A673 (cell line): ENCODE measurements around the gene XPNPEP2. TPM values are rescaled to one million over a fixed set of nuclear protein-coding genes. Genes with fewer than 3 reads are reported as not detected.

Experiments used
- BruUV-seq: library from RNA; stranded (reverse); fragments of 400-500 nt; replicated peaks from 2 replicates; lab custom pipeline; 2021; lab: Mats Ljungman, UMichigan
- CTCF ChIA-PET: fragments of 300-600 bp; sonication (Branson Sonifier 250); formaldehyde crosslinking; loops from one replicate; lab custom pipeline; 2022; ENCODE audit warnings: antibody characterized with exemption; lab: Charles Lee
- POLR2A ChIA-PET: fragments of 300-600 bp; sonication (Branson Sonifier 250); formaldehyde crosslinking; loops from one replicate; lab custom pipeline; 2022; ENCODE audit warnings: antibody characterized with exemption; ENCODE audit not compliant: low non-redundant PET; lab: Charles Lee
- DNase-seq: peaks from one replicate; pipeline ENCODE4 v3.0.0-alpha.2; 2015; ENCODE audit warnings: low spot score
- H3K27ac ChIP-seq: fragments of 200-600 bp; sonication (generic); 2 replicates; pipeline ENCODE4 v1.5.1; 2016; ENCODE audit warnings: mixed run types, low read depth, mild to moderate bottlenecking, mixed read lengths, antibody characterized with exemption, low read length; ENCODE audit not compliant: poor library complexity, severe bottlenecking
- H3K27me3 ChIP-seq: fragments of 200-600 bp; sonication (generic); replicated peaks from 2 replicates; pipeline ENCODE4 v1.6.1; 2017; ENCODE audit warnings: mixed run types, low read depth, mild to moderate bottlenecking, mixed read lengths, antibody characterized with exemption, low read length; ENCODE audit not compliant: insufficient read depth, poor library complexity
- H3K36me3 ChIP-seq: fragments of 200-600 bp; sonication (generic); 2 replicates; pipeline ENCODE4 v1.6.1; 2016; ENCODE audit warnings: mixed run types, mild to moderate bottlenecking, mixed read lengths, antibody characterized with exemption, low read length; ENCODE audit not compliant: insufficient read depth, poor library complexity, severe bottlenecking
- H3K4me1 ChIP-seq: fragments of 200-600 bp; sonication (generic); 2 replicates; pipeline ENCODE4 v1.6.1; 2017; ENCODE audit warnings: mixed run types, mild to moderate bottlenecking, mixed read lengths, antibody characterized with exemption, low read length; ENCODE audit not compliant: insufficient read depth, poor library complexity, severe bottlenecking
- H3K4me3 ChIP-seq: fragments of 200-600 bp; sonication (generic); 2 replicates; pipeline ENCODE4 v1.5.1; 2016; ENCODE audit warnings: low read depth, mixed run types, mild to moderate bottlenecking, mixed read lengths, low read length; ENCODE audit not compliant: poor library complexity, severe bottlenecking
- H3K9me3 ChIP-seq: fragments of 200-600 bp; sonication (generic); 2 replicates; pipeline ENCODE4 v1.6.1; 2016; ENCODE audit warnings: mixed run types, low read depth, mild to moderate bottlenecking, mixed read lengths, antibody characterized with exemption, low read length; ENCODE audit not compliant: poor library complexity, severe bottlenecking
- EZH2 ChIP-seq: fragments of 200-600 bp; sonication (generic); IDR thresholded peaks from 2 replicates; pipeline ENCODE4 v1.6.1; 2017; ENCODE audit warnings: borderline replicate concordance, low read depth, mild to moderate bottlenecking, mixed read lengths, antibody characterized with exemption, low read length; ENCODE audit not compliant: poor library complexity, severe bottlenecking
- intact Hi-C: fragments of 100-400 bp; cut with micrococcal nuclease; formaldehyde crosslinking; loops from one replicate; pipeline ENCODE4 v1.10.0; 2022; ENCODE audit not compliant: unreplicated experiment
- total RNA-seq: library from RNA; stranded (reverse); gene quantifications from 2 replicates; pipeline ENCODE4 v1.2.3, GENCODE V29; 2021
- TF ChIP-seq, protein P1 (sequence below): fragments of 300-800, 200-600 bp; sonication (generic); conservative IDR thresholded peaks from 2 replicates; pipeline ENCODE4 v1.5.1; 2017; ENCODE audit warnings: low read depth, mild to moderate bottlenecking, antibody characterized with exemption, low read length, moderate library complexity, mixed read lengths

The XPNPEP2 gene
- total RNA-seq, 1 experiment from 2014 or later, result not detected

DNA sequence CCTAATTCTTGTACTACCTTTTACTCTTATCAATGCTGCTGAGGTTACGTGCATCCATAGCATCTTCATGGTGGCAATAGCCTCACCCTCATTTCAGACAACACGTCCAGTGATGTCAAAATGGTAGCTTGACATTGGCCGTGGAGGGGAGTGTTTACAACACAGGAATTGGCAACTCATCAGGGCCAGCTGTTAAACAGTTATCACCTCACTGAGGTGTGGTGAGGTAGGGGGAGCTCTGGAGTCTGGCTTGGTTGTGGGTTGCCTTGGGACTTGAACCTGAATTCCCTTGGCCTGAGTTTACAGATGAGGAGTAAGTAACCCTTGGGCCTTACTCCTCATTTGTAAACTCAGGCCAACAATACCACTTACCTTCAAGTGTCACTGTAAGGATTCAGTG, 51.4 kb downstream of the XPNPEP2 start:
- intact Hi-C loops, result no loop called here
- POLR2A ChIA-PET, result no interaction called here
- BruUV-seq, result no TSS peak
- H3K4me1 ChIP-seq, result no peaks in the 10 kb centered on the region
- H3K27ac ChIP-seq, result no peak overlapping the region
- TF ChIP-seq, protein P1, sequence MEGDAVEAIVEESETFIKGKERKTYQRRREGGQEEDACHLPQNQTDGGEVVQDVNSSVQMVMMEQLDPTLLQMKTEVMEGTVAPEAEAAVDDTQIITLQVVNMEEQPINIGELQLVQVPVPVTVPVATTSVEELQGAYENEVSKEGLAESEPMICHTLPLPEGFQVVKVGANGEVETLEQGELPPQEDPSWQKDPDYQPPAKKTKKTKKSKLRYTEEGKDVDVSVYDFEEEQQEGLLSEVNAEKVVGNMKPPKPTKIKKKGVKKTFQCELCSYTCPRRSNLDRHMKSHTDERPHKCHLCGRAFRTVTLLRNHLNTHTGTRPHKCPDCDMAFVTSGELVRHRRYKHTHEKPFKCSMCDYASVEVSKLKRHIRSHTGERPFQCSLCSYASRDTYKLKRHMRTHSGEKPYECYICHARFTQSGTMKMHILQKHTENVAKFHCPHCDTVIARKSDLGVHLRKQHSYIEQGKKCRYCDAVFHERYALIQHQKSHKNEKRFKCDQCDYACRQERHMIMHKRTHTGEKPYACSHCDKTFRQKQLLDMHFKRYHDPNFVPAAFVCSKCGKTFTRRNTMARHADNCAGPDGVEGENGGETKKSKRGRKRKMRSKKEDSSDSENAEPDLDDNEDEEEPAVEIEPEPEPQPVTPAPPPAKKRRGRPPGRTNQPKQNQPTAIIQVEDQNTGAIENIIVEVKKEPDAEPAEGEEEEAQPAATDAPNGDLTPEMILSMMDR, result no peak
- TF ChIP-seq EZH2, result no peak
- CTCF ChIA-PET, result no interaction called here
- H3K36me3 ChIP-seq, result no peaks in the 10 kb centered on the region
- H3K9me3 ChIP-seq, result no peaks in the 10 kb centered on the region
- no peaks in the 10 kb centered on the region for H3K27me3 ChIP-seq
- no peak overlapping the region for H3K4me3 ChIP-seq
- no peak for DNase-seq

DNA sequence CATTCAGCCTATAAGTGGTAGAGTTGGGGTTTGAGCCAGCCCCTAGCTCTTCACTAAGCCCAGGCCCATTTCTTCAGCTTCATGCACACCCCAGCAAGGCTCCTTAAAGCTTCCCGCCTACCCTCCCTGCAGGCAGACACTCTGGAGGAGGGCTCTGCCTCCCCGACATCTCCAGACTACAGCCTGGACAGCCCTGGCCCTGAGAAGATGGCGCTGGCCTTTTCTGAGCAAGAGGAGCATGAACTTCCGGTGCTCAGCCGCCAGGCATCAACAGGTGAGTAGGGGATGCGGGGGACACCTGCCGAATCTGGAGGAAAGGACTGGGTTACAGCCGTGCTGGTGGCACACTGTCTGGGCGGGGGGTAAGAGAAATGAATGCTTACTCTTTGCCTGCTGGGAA, 52.0 kb downstream of the XPNPEP2 start:
- H3K4me1 ChIP-seq, result no peaks in the 10 kb centered on the region
- H3K27ac ChIP-seq, result no peak overlapping the region
- ChIA-PET CTCF (no interaction called here), POLR2A (no interaction called here)
- BruUV-seq, result no TSS peak
- TF ChIP-seq EZH2, result no peak
- TF ChIP-seq, protein P1, result no peak
- no peak for DNase-seq
- no peaks in the 10 kb centered on the region for H3K36me3 ChIP-seq
- intact Hi-C loops, result no loop called here
- H3K9me3 ChIP-seq, result no peaks in the 10 kb centered on the region
- H3K4me3 ChIP-seq, result no peak overlapping the region
- no peaks in the 10 kb centered on the region for H3K27me3 ChIP-seq

DNA sequence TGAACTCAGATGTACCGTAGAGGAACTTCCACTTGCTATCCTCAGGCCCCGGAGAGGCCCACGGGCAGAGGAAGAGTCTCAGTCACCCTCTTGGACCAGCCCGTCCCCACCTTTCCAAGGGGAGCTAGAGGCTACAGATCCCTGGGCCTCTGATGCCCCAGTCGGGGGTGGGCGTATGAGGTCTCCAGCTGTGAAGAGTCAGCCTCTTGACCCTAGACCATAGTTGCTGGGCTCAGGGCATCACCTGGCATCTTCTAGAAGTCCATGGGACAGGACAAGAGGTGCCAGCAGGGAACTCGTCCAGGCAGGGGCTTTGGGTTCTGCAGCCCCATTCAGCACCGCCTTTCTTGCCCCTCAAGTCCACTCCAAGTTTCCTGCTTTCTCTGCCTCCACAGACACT, 52.6 kb downstream of the XPNPEP2 start:
- ChIA-PET CTCF (no interaction called here), POLR2A (no interaction called here)
- no peak for DNase-seq
- Histone ChIP-seq H3K36me3 (no peaks in the 10 kb centered on the region), H3K27me3 (no peaks in the 10 kb centered on the region), H3K4me3 (no peak overlapping the region), H3K27ac (no peak overlapping the region), H3K9me3 (no peaks in the 10 kb centered on the region), H3K4me1 (no peaks in the 10 kb centered on the region)
- intact Hi-C loops, result no loop called here
- BruUV-seq, result no TSS peak
- TF ChIP-seq, protein P1, result no peak
- no peak for TF ChIP-seq EZH2
